G401.6 (cell line): ENCODE results near the gene CIAO3.
"Not testable (repeated sequence)": the region's sequence is repeated elsewhere in the genome, so short reads cannot be mapped to it uniquely, and the experiment has no call there.

Experiments used
- FAIRE-seq: peaks from 2 replicates; lab custom pipeline; 2012; peaks lifted over from hg19 to GRCh38; lab: Jason Lieb, UNC

Gene CIAO3

GRCh38 chr16:692356-693108 lies 48.3 kb downstream of the CIAO3 start:
- no peak for FAIRE-seq

GRCh38 chr16:691242-691641 lies 49.6 kb downstream of the CIAO3 start:
- not testable (repeated sequence) for FAIRE-seq

- FAIRE-seq, result no peak
These were observed 51.5 kb downstream of the CIAO3 start for GRCh38 chr16:689175-689897.

GRCh38 chr16:687499-687898 lies 53.3 kb downstream of the CIAO3 start:
- FAIRE-seq, result no peak

GRCh38 chr16:686459-687260 lies 54.1 kb downstream of the CIAO3 start:
- no peak for FAIRE-seq

GRCh38 chr16:685967-686366 lies 54.8 kb downstream of the CIAO3 start:
- no peak for FAIRE-seq

- no peak for FAIRE-seq
These were observed 55.7 kb downstream of the CIAO3 start for GRCh38 chr16:684961-685696.

GRCh38 chr16:684071-684794 lies 56.6 kb downstream of the CIAO3 start, which contains the start of gene JMJD8:
Gene JMJD8, minus strand, starts transcription at chr16:684334. Its CDS starts 15 bp downstream, at chr16:684319.
- no peak for FAIRE-seq

- no peak for FAIRE-seq
These were observed 57.3 kb downstream of the CIAO3 start for GRCh38 chr16:683396-684070.

GRCh38 chr16:682493-683395 lies 58.1 kb downstream of the CIAO3 start:
- no peak for FAIRE-seq

GRCh38 chr16:681746-682427 lies 58.9 kb downstream of the CIAO3 start:
- FAIRE-seq, result no peak

GRCh38 chr16:680967-681745 lies 59.6 kb downstream of the CIAO3 start:
- no peak for FAIRE-seq

- FAIRE-seq, result no peak
These were observed 60.2 kb downstream of the CIAO3 start for GRCh38 chr16:680625-680945.

- FAIRE-seq, result no peak
These were observed 60.8 kb downstream of the CIAO3 start, which contains the start of gene STUB1 for GRCh38 chr16:679814-680624. Gene STUB1, plus strand, starts transcription at chr16:680410. Its CDS starts 116 bp downstream, at chr16:680526.
